ENCODE measurements around the gene KRT83. TPM values are rescaled to one million over a fixed set of nuclear protein-coding genes. Genes with fewer than 3 reads are reported as not detected.
"Not testable (repeated sequence)": the region's sequence is repeated elsewhere in the genome, so short reads cannot be mapped to it uniquely, and the experiment has no call there.

Gene KRT83
- total RNA-seq, 1 donor from 2014 or later = not detected

GRCh38 chr12:52346593-52346992 lies 25.4 kb upstream of the KRT83 start:
- Mint-ChIP-seq H3K9me3 (ENCODE audit: unreplicated experiment) (no peaks in the 10 kb centered on the region), H3K27ac (ENCODE audit: unreplicated experiment) (no peak overlapping the region), H3K4me3 (ENCODE audit: unreplicated experiment) (no peak overlapping the region), H3K36me3 (ENCODE audit: low read depth, unreplicated experiment) (no peaks in the 10 kb centered on the region), H3K4me1 (ENCODE audit: unreplicated experiment) (no peaks in the 10 kb centered on the region), H3K27me3 (ENCODE audit: unreplicated experiment) (no peaks in the 10 kb centered on the region)
- TF ChIP-seq CTCF (IDR thresholded peaks at IDR 0.05; ENCODE audit: unreplicated experiment) = no peak
- DNase-seq (ENCODE audit: low spot score) = no peak

- not testable (repeated sequence) for H3K27ac Mint-ChIP-seq (ENCODE audit: unreplicated experiment); DNase-seq (ENCODE audit: low spot score)
Measured at GRCh38 chr12:52345041-52345440, 23.8 kb upstream of the KRT83 start.

GRCh38 chr12:52344111-52344510 lies 22.9 kb upstream of the KRT83 start:
- no peak for DNase-seq (ENCODE audit: low spot score)
- Mint-ChIP-seq H3K4me1 (ENCODE audit: unreplicated experiment) (no peaks in the 10 kb centered on the region), H3K36me3 (ENCODE audit: low read depth, unreplicated experiment) (no peaks in the 10 kb centered on the region), H3K27me3 (ENCODE audit: unreplicated experiment) (no peaks in the 10 kb centered on the region), H3K9me3 (ENCODE audit: unreplicated experiment) (no peaks in the 10 kb centered on the region), H3K4me3 (ENCODE audit: unreplicated experiment) (no peak overlapping the region), H3K27ac (ENCODE audit: unreplicated experiment) (no peak overlapping the region)
- no peak for TF ChIP-seq CTCF (IDR thresholded peaks at IDR 0.05; ENCODE audit: unreplicated experiment)

More at GRCh38 chr12:52345041-52345440, 23.8 kb upstream of the KRT83 start:
- not testable (repeated sequence) for H3K9me3 Mint-ChIP-seq (ENCODE audit: unreplicated experiment); H3K4me1 Mint-ChIP-seq (ENCODE audit: unreplicated experiment); H3K4me3 Mint-ChIP-seq (ENCODE audit: unreplicated experiment); H3K36me3 Mint-ChIP-seq (ENCODE audit: low read depth, unreplicated experiment); H3K27me3 Mint-ChIP-seq (ENCODE audit: unreplicated experiment)

GRCh38 chr12:52343550-52343949 lies 22.4 kb upstream of the KRT83 start:
- no peak for TF ChIP-seq CTCF (IDR thresholded peaks at IDR 0.05; ENCODE audit: unreplicated experiment)
- Mint-ChIP-seq H3K27me3 (ENCODE audit: unreplicated experiment) (no peaks in the 10 kb centered on the region), H3K9me3 (ENCODE audit: unreplicated experiment) (no peaks in the 10 kb centered on the region), H3K4me1 (ENCODE audit: unreplicated experiment) (no peaks in the 10 kb centered on the region), H3K36me3 (ENCODE audit: low read depth, unreplicated experiment) (no peaks in the 10 kb centered on the region), H3K27ac (ENCODE audit: unreplicated experiment) (no peak overlapping the region), H3K4me3 (ENCODE audit: unreplicated experiment) (no peak overlapping the region)
- no peak for DNase-seq (ENCODE audit: low spot score)

GRCh38 chr12:52342781-52343490 lies 21.7 kb upstream of the KRT83 start:
- DNase-seq (ENCODE audit: low spot score) = no peak

More at GRCh38 chr12:52342781-52343490, 21.7 kb upstream of the KRT83 start:
- Mint-ChIP-seq H3K27ac (ENCODE audit: unreplicated experiment) (no peak overlapping the region), H3K27me3 (ENCODE audit: unreplicated experiment) (no peaks in the 10 kb centered on the region), H3K4me3 (ENCODE audit: unreplicated experiment) (no peak overlapping the region), H3K36me3 (ENCODE audit: low read depth, unreplicated experiment) (no peaks in the 10 kb centered on the region), H3K4me1 (ENCODE audit: unreplicated experiment) (no peaks in the 10 kb centered on the region), H3K9me3 (ENCODE audit: unreplicated experiment) (no peaks in the 10 kb centered on the region)
- no peak for TF ChIP-seq CTCF (IDR thresholded peaks at IDR 0.05; ENCODE audit: unreplicated experiment)
